H1 (cell line): ENCODE results near the gene CD300LB.

Source experiments
- CHD1 ChIP-seq: IDR thresholded peaks from 2 replicates; pipeline ENCODE4 v1.6.1; 2012; ENCODE audit warnings: low read depth, low read length, improper control_type of control experiment
- CTCF ChIP-seq, 3 experiments: IDR thresholded peaks; 1 replicate in 2 of 3; 2 replicates in 1 of 3; pipeline versions ENCODE4 v1.5.1 to v1.6.1; 2011; ENCODE audit warnings: low read length in 3 of 3, mild to moderate bottlenecking in 3 of 3, inconsistent platforms in 2 of 3, low read depth in 1 of 3, moderate library complexity in 1 of 3; ENCODE audit not compliant: insufficient read depth in 1 of 3; ENCODE audit errors: control extremely low read depth in 1 of 3
- POLR2A ChIP-seq, 2 experiments: IDR thresholded peaks; 1 replicate in 1 of 2; 2 replicates in 1 of 2; pipeline ENCODE4 v1.6.1; 2011; ENCODE audit warnings: low read depth in 2 of 2, low read length in 2 of 2, mild to moderate bottlenecking in 2 of 2; ENCODE audit errors: control extremely low read depth in 1 of 2
- RXRA ChIP-seq: IDR thresholded peaks from 2 replicates; pipeline ENCODE4 v1.6.1; 2011; ENCODE audit warnings: low read depth, mild to moderate bottlenecking, low read length, moderate library complexity; ENCODE audit not compliant: insufficient read depth
- TF ChIP-seq, protein P1 (sequence below): IDR thresholded peaks from 2 replicates; pipeline ENCODE4 v1.6.1; 2011; ENCODE audit warnings: low read depth, mild to moderate bottlenecking, low read length; ENCODE audit not compliant: insufficient read depth

GRCh38 chr17:74544991-74545842, 13.9 kb upstream of the CD300LB start:
- TF ChIP-seq, protein P1, sequence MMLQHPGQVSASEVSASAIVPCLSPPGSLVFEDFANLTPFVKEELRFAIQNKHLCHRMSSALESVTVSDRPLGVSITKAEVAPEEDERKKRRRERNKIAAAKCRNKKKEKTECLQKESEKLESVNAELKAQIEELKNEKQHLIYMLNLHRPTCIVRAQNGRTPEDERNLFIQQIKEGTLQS: no peak
- no peak for TF ChIP-seq POLR2A (IDR thresholded peaks at IDR 0.05; ENCODE audit: control extremely low read depth in 1 of 2, low read depth in 2 of 2, low read length in 2 of 2)
- TF ChIP-seq CTCF (IDR thresholded peaks at IDR 0.05; ENCODE audit: control extremely low read depth in 1 of 3, insufficient read depth in 1 of 3, low read depth in 1 of 3, low read length in 3 of 3): no peak
- no peak for TF ChIP-seq RXRA
- no peak for TF ChIP-seq CHD1
